Breast epithelium (tissue), 4 donors: ENCODE data around the gene HPCAL1. TPM values are rescaled to one million over a fixed set of nuclear protein-coding genes. Genes with fewer than 3 reads are reported as not detected.

ENCODE experiments used
- DNase-seq, 2 donors: peaks; one replicate each; pipeline ENCODE4 v3.0.0-alpha.2; 2019; ENCODE audit warnings: low spot score in 2 of 2
- H3K27ac ChIP-seq, 2 donors: fragments of 200-600 bp; sonication (generic) in 1 of 2; one replicate each; pipeline ENCODE4 v1.5.1; 2016 to 2019; ENCODE audit warnings: mild to moderate bottlenecking in 1 of 2
- H3K27me3 ChIP-seq, 2 donors: fragments of 200-600 bp; sonication (generic) in 1 of 2; one replicate each; pipeline versions ENCODE4 v1.5.1 to v1.6.0; 2017 to 2019; ENCODE audit warnings: control low read depth in 1 of 2, mild to moderate bottlenecking in 1 of 2
- H3K36me3 ChIP-seq: fragments of 200-600 bp; one replicate; pipeline ENCODE4 v1.5.1; 2019
- H3K4me1 ChIP-seq, 2 donors: fragments of 200-600 bp; sonication (generic); one replicate each; pipeline ENCODE4 v1.5.1; 2016 to 2019; ENCODE audit warnings: control low read depth in 1 of 2
- H3K4me3 ChIP-seq, 3 donors: fragments of 200-600 bp; sonication (generic); 1 replicate in 2 of 3; 2 replicates in 1 of 3; pipeline ENCODE4 v1.5.1; 2016 to 2019; ENCODE audit warnings: mild to moderate bottlenecking in 3 of 3, moderate library complexity in 2 of 3
- H3K9me3 ChIP-seq, 2 donors: fragments of 200-600 bp; sonication (generic) in 1 of 2; one replicate each; pipeline ENCODE4 v1.5.1; 2016 to 2019; ENCODE audit warnings: control low read depth in 1 of 2
- POLR2A ChIP-seq: fragments of 450-650 bp; IDR thresholded peaks from one replicate; pipeline ENCODE4 v1.6.1; 2016; ENCODE audit warnings: antibody characterized with exemption, mild to moderate bottlenecking, moderate library complexity
- POLR2AphosphoS5 ChIP-seq, 3 donors: sonication (generic); formaldehyde crosslinking; IDR thresholded peaks; one replicate each; pipeline ENCODE4 v1.6.1; 2017; ENCODE audit warnings: antibody characterized with exemption in 3 of 3
- intact Hi-C: fragments of 100-400 bp; cut with DNase I; formaldehyde crosslinking; loops from one replicate; pipeline ENCODE4 v1.15.1; 2023; ENCODE audit warnings: low total_unique reads
- total RNA-seq, 3 donors: library from RNA; depleted of rRNA; stranded (reverse); fragments of >200 nt; gene quantifications; one replicate each; pipeline ENCODE4 v1.1.0, GENCODE V29; 2016
- TF ChIP-seq, protein P1 (sequence below), 3 donors: fragments of 450-650 bp; IDR thresholded peaks; one replicate each; pipeline ENCODE4 v1.5.1; 2016 to 2017; ENCODE audit warnings: antibody characterized with exemption in 3 of 3, mild to moderate bottlenecking in 3 of 3, moderate library complexity in 3 of 3

The HPCAL1 gene
- total RNA-seq, 3 donors from 2014 or later = 38.6 to 41.9 (median 41.6) TPM

DNA sequence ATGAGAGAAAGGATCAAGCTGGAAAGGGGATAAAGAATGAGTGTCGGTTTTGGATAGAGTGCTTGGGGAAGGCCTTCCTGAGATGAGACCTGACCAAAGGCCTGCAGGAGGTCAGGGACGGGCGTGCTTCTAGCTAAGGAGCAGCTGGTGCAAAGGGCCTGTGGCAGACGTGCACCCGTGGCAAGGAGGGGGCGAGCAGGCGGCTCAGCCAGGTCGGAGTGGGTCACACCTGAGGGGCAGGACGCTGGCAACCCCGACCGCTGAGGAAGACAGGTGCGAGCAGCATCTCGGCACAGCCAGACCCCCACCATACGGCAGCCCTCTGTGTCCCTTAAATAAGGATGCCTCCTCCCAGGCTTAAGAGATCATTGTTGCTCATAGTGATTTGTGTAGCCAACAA lies 97.3 kb downstream of the HPCAL1 start:
- no peak for DNase-seq
- TF ChIP-seq POLR2AphosphoS5 (IDR thresholded peaks at IDR 0.05) (no peak), POLR2A (no peak)
- TF ChIP-seq, protein P1, sequence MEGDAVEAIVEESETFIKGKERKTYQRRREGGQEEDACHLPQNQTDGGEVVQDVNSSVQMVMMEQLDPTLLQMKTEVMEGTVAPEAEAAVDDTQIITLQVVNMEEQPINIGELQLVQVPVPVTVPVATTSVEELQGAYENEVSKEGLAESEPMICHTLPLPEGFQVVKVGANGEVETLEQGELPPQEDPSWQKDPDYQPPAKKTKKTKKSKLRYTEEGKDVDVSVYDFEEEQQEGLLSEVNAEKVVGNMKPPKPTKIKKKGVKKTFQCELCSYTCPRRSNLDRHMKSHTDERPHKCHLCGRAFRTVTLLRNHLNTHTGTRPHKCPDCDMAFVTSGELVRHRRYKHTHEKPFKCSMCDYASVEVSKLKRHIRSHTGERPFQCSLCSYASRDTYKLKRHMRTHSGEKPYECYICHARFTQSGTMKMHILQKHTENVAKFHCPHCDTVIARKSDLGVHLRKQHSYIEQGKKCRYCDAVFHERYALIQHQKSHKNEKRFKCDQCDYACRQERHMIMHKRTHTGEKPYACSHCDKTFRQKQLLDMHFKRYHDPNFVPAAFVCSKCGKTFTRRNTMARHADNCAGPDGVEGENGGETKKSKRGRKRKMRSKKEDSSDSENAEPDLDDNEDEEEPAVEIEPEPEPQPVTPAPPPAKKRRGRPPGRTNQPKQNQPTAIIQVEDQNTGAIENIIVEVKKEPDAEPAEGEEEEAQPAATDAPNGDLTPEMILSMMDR (IDR thresholded peaks at IDR 0.05) = no peak
- Histone ChIP-seq H3K27me3 (no peaks in the 10 kb centered on the region), H3K9me3 (no peaks in the 10 kb centered on the region), H3K4me3 (no peak overlapping the region), H3K4me1 (no peaks in the 10 kb centered on the region), H3K36me3 (no peaks in the 10 kb centered on the region), H3K27ac (peak overlapping the region; percentile 17 to 57)
- intact Hi-C loops = loop anchor here (2.0 kb wide), 1 partner anchor 55 kb away; no protein-coding TSS in a partner anchor

DNA sequence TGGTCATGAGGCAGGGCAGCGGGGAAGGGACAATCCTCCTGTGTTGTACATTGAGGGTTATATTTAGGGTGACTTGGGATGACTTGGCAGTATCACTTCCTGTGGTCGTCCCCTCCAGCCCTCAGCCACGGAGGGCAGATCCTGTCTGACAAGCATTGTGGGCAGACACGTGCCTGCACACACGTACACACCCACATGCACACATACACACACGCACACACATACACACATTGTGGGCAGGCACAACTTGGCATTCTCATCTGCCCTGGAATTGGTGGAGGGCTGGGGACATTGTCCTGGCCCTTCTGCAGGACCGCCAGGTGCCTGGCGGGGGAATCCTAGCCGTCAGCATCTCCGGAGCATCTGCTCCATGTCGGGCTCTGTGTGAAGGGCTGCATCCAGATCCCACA lies 97.9 kb downstream of the HPCAL1 start:
- H3K27me3 ChIP-seq = no peaks in the 10 kb centered on the region
- H3K4me3 ChIP-seq = no peak overlapping the region
- H3K36me3 ChIP-seq = no peaks in the 10 kb centered on the region
- no peak for DNase-seq
- TF ChIP-seq, protein P1 (IDR thresholded peaks at IDR 0.05) = no peak
- peak in 1 of 3 donors; percentile 36 for TF ChIP-seq POLR2AphosphoS5 (IDR thresholded peaks at IDR 0.05)
- peaks cover 0 to under 1% of the 10 kb centered on the region in 2 donors for H3K4me1 ChIP-seq
- no peaks in the 10 kb centered on the region for H3K9me3 ChIP-seq
- H3K27ac ChIP-seq = peak overlapping the region; percentile 17 to 57
- intact Hi-C loops = loop anchor here (2.0 kb wide), 1 partner anchor 56 kb away; no protein-coding TSS in a partner anchor

DNA sequence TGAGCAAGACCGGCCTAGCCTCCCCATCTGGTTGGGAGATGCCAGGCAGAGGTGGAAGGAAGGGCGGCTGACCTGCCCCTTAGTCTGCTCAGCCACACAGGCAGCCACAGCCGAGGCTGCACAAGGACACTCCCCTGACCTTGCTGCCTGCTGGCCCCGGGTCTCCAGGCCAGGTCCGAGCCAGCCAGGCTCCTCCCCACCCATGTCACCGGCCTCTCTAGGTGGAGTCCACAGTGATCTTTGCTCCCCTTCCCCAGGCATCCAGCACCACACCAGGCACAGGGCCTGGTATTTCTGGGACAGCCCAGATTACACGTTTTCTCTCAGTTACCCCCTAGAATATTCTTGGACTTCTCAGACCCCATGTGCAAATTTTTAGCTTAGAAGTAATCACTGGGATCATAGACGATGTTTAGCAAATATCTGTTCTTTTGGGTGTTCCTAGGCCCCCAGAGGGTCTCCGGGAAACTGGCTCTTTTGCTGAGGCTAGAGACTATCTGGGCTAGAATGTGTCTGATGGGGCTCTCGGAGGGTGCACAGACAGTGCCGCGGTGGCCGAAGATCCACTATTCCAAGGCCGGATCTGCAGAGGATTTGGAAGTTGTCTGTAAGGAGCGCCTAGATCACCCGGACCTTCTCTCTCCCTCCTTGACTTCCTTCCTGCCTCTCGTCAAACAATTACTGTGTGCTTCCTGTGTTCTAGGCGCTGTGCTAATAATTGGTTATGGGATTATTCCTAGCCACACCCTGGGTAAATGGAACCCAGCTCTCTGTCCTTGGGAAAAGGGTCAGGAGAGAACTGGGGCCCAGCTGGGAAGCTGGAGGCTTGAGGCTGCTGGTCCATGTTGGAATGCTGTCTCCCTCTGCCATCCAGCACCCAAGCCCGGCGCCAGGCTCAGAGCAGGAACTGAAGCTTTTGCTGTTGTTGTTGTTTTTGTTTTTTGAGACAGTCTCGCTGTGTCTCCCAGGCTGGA lies 98.6 kb downstream of the HPCAL1 start:
- H3K4me1 ChIP-seq = peaks cover 0 to 7% of the 10 kb centered on the region in 2 donors

DNA sequence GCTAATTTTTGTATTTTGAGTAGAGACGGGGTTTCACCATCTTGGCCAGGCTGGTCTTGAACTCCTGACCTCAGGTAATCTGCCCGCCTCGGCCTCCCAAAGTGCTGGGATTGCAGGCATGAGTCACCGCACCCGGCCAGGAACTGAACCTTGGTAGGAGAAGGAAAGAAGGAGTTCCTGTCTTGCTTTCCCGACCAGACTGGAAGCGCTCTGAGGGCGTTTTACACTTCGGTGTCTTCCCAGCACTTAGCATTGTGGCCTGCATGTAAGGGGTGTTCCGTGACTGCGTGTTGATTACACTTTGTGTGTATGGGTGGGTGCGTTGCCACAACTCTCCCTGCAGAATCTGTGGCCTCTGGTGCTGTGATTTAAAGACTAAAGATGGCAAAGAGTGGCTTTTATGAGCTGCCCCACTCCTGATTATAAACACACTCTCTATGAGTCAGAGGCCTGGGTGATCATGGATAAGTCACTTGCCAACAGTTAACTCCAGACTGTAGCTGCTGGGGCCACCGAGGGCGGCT lies 99.4 kb downstream of the HPCAL1 start:
- no peak for TF ChIP-seq POLR2A
- TF ChIP-seq, protein P1 (IDR thresholded peaks at IDR 0.05) = no peak
- TF ChIP-seq POLR2AphosphoS5 (IDR thresholded peaks at IDR 0.05) = no peak
- intact Hi-C loops = no loop called here
- H3K4me3 ChIP-seq = no peak overlapping the region
- H3K9me3 ChIP-seq = no peaks in the 10 kb centered on the region
- H3K27ac ChIP-seq = peak overlapping the region in 1 of 2 donors; percentile 39
- H3K27me3 ChIP-seq = no peaks in the 10 kb centered on the region
- H3K4me1 ChIP-seq = peaks cover 3 to 15% of the 10 kb centered on the region in 2 donors
- DNase-seq = no peak
- H3K36me3 ChIP-seq = no peaks in the 10 kb centered on the region

More for the DNA sequence above, 98.6 kb downstream of the HPCAL1 start:
- no peaks in the 10 kb centered on the region for H3K27me3 ChIP-seq
- no peaks in the 10 kb centered on the region for H3K36me3 ChIP-seq
- intact Hi-C loops = loop anchor here (2.0 kb wide), 1 partner anchor 56 kb away; no protein-coding TSS in a partner anchor
- DNase-seq = no peak
- peak overlapping the region in 1 of 2 donors; percentile 57 for H3K27ac ChIP-seq
- H3K9me3 ChIP-seq = no peaks in the 10 kb centered on the region
- H3K4me3 ChIP-seq = no peak overlapping the region
- TF ChIP-seq, protein P1 (IDR thresholded peaks at IDR 0.05) = no peak
- TF ChIP-seq POLR2AphosphoS5 (IDR thresholded peaks at IDR 0.05) = no peak
- no peak for TF ChIP-seq POLR2A
